Measurements from ENCODE around the gene FAM222B.
"Not testable (repeated sequence)": the region's sequence is repeated elsewhere in the genome, so short reads cannot be mapped to it uniquely, and the experiment has no call there.

The FAM222B gene, protein sequence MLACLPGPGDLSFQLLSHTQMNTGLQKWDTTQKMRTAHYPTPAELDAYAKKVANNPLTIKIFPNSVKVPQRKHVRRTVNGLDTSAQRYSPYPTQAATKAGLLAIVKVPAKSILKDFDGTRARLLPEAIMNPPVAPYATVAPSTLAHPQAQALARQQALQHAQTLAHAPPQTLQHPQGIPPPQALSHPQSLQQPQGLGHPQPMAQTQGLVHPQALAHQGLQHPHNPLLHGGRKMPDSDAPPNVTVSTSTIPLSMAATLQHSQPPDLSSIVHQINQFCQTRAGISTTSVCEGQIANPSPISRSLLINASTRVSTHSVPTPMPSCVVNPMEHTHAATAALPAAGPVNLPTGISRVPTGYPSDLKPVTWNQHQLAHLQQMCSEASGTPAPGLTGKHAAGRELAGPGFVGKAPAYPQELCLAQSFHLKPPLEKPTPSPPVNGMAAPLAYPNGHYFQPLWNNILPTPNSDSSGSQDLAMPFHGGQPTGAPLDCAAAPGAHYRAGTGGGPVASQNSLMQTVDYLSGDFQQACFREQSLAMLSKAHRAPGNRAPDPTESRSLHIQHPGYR

DNA sequence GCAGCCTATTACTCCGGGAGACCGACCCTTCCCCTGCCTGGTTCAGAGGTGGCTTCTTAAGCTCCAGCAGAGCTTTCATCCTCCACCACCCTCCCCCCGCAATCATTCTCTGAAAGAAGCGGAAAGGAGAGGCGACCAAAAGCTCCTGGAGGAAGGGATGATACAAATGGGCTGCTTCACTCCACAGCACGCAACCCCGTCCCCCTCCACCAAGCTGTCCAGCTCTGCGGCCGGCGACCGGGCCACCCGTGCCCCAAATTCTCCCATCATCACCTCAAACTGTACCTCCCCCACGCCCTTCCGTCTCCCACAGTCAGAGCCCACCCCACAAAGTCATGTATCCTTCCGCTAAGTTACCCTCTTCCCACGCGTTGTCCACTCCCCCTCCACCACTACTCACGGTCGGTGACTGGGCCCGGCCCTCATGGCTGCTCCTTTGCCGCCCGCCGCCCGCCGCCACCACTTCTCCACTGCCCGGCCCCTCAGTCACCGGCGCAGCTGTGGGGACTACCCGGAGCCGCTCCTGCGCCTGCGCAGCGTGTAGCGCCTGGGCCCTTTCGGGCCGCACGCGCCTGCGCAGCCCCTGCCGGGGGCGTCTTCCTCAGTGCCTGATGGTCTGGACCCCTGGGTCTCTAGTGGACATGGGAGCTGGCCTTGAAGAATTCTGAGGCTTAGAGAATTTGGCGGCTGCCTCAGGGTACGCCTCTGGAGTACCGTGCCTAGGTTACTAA lies at the start of gene FAM222B:
Gene FAM222B (minus strand): TSS at position 509 of the 731 bp plus-strand sequence. CDS start 76,123 bp downstream, outside the sequence.
- FAIRE-seq = no peak

DNA sequence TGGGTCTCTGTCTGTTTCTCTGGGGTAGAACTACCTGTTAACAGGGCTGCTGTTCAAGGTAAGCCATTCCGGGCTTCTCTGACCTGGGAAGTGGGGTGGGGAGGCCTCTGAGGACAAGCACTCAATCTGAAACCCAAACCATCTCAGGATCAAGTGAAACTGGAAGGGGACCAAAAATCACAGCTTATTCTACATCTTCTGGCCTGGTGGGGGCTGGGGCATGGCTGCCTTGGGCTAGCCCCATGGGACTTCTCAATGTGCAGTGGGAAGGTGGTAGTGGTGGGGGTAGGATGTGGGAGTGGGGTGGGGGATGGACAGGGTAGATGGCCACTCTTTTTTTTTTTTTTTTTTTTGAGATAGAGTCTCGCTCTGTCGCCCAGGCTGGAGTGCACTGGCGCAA lies 49.4 kb upstream of the FAM222B start:
- no peak for FAIRE-seq

DNA sequence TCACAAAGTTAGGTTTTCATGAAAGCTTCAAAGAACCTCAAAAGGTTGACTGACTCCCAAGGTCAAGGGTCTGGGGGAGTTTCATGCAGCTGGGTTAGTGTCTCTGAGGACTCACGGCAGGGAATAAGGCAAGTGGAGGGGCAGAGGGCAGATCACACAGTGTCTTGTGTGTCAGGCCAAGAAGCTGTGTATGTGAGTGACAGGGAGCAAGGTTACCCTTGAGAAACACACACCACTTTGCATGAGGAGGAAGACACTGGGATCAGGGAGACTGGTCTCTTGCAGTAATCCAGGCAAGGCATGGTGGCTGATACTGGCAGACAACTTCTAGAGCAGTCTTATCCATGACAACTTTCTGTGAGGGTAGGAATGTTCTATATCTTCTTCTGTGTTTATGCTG lies 48.6 kb upstream of the FAM222B start:
- FAIRE-seq = no peak

DNA sequence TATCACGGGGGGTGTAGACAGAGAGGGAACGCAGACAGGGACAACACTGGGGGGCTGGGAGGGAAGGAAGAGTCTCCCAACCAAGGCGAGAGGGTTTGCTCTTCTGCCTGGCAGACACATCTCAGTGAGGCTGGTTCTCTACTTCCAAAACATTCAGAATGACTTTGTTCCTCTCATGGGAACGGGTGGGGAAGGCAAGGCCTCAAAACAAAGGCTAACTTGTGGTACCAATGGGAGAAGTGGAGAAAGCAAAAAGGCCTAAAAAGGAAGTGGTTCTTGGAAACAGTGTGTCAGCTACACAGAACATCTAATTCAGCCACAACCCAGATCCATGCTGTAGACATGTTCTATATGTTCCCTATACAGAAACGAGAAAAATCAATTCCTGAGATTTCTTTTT lies 47.4 kb upstream of the FAM222B start:
- no peak for FAIRE-seq

DNA sequence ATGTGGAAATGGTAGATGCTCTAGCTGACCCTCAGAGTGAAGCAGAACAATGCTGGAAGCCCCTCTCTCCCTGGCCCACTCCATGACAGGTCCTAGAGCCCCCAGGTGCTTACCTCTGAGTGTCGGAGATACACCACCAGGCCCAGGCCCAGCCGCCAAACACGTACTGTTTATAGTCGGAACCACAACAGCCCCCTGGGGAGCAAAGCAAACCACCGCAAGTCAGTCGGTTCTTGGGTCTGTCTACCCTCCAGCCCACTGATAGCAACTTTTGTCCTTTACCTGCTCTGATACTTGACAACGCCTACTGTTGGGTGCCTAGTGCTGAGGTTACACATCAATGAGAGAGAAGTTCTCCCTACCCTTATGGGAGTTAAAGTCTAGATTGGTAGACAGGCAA lies 46.2 kb upstream of the FAM222B start:
- no peak for FAIRE-seq

DNA sequence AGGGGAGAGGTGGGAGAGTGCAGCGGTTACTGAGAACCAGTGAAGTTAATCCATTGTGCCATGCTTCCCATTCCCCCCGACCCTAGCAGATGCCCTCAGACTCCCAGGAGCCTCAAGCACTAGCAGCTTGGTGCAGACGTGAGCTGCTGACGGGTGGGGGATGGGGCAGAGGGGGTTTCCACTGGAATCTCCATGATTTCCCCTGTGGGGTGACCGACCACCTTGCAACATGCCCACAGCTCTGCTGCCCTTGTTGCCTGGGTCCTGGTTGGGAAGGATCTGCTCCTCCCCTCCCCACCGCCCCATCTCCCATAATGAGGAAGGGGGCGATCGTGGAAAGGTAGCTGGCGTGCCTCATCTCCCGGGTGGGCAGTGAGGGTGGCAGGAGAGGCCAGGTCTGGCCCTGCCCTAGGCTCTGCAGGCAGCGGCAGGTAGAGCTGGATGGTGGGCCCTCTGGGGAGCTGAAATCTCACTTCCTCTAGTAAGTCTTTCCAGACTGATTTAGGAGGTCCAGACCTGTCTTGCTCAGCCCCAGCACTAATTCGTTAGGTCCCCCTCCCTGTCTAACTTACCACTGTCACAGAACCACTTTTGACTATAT lies 45.4 kb upstream of the FAM222B start:
- FAIRE-seq = no peak

DNA sequence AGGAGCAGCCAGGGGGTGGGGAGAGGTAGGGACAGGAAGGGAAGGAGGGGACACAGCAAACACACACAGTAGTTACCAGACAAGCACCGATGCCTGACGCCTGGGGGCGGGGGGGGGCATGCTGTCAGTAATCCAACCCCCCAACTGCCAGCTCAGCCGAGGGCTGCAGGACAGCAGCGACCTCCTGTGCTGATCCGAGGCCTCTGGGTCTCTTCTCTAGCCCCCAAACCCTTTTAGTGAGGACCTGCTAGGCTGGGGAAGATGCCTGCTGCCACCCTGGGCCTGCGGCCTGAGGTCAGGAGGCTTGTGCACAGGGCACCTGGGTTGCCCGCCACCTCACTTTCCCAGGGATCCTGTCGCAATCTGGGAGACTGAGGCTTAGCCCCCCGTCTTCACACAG lies 43.4 kb upstream of the FAM222B start:
- FAIRE-seq = no peak

DNA sequence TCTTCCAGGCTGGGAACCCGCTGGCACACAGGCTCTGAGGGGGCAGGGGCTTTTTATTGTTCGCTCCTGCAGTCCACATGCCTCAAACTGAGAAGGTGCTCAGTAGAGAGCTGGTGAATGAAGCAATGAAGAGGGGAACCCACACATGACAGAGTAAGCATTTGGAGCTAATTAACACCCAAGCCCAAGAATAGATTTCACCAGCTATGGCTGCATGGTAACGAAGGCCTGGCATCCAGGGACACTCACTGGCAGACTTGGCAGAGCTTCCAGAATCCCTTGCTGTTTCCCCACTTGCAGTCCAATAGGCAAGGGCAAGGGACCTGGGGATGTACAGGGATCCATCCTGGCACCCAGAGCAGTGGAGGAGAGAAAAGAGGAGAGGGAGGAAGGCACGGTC lies 42.8 kb upstream of the FAM222B start:
- FAIRE-seq = no peak

DNA sequence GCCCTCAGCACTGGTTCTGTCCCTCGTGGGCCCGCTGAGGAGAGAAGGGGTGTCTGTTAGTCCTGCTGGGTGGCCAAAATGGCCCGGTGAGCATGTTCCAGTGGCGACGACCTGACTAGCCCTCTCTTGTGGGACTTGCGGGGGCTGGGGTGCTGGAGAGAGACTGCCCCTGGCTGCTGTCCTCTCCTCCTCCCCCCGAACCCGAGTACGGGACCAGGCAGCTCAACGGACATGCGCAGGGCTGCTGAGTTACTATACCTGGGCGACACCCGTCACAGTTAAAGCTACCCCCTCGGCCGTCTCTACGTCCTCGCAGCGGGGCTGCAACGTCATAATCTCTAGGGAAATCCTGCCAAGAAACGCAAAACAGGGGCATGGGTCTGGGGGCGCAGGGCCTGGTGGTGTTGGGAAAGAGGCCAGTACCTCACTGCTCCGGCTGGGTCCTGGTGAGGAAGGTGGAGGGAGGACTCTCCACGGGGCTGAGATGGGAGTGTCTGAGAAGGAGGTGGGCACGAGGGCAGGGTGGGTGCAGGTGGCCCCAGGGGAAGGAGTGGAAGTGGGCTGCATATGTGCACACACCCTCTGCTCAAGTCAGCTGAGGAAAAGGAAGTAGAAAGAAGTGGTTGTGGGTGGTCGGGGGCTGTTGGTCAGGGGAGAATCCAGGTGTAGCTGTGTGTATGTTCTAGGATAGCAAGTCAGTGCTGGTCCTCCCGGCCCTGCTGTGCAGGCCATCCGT lies 41.5 kb upstream of the FAM222B start:
- FAIRE-seq = no peak

DNA sequence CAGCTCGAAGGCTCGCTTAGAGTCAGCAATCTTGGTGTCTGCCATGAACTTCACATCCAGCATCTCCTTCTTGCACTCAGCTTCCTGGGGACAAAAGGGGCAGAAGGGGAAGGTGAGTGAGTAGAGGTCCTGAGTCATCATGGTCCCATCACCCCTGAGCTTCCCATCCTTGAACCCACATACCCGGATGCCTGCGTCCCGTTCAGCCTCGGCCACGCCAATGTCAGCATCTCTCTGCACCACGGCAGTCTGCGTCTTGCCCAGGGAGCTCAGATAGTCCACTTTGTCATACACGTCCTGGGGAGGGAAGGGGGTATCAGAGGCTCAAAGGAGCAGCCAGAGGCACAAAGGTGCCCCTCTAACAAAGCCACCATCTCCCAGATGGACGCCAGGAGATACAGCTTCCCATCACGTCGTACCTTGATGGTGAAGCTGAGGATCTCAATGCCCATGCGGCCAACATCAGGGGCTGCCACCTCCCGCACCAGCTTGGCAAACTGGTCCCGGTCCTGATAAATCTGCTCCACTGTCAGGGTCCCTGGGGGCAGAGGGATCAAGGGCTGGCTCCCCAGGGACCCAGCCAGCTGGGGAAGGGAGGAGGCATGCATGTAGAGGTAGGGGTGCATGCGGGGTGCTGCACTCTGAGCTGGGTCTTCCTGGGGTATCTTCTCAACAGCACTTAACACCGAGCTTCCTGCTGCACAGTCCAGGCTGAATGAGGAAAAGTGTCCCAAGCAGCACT lies 39.7 kb upstream of the FAM222B start:
- no peak for FAIRE-seq

DNA sequence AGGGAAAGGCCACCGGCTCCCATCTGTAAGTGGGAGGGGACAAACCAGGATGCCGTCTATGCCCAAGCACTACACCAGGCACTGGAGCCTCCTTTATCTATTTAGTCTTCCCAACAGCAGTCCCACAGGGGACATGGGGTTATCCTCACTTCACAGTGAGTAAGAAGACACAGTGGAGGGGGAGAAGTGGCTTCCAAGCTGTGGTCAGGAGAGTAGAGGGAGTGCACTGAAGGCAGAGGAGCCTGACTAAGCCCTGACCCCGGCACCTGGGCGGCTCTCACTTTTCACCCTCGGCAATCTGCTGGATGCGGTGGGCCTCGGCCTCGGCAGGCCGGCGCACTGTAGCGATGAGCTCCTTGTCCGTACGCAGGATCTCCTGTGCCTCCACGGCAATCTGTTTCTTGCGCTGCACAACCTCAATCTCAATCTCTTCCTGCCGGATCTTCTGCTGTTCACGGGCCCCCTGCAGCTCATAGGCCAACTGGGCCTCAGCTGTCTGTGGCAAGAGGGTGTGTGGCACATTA lies 39.0 kb upstream of the FAM222B start:
- FAIRE-seq = no peak

DNA sequence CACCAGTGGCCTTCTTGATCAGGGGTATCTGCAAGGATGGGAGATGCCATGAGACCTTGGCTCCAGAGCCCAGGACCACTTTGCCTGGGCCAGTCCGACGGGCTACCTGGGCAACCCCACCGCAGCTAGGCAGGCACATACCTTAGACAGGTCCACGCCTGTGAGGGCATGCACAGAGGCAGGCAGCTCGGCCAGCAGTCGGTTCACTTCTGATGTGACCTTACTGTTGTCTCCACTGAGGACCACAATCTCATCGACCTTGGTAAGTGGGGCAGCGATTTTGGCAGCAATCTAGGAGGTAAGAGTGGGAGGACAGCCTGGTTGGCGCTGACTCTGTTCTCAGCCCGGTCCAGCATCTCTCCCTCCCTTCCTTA lies 38.0 kb upstream of the FAM222B start:
- no peak for FAIRE-seq

DNA sequence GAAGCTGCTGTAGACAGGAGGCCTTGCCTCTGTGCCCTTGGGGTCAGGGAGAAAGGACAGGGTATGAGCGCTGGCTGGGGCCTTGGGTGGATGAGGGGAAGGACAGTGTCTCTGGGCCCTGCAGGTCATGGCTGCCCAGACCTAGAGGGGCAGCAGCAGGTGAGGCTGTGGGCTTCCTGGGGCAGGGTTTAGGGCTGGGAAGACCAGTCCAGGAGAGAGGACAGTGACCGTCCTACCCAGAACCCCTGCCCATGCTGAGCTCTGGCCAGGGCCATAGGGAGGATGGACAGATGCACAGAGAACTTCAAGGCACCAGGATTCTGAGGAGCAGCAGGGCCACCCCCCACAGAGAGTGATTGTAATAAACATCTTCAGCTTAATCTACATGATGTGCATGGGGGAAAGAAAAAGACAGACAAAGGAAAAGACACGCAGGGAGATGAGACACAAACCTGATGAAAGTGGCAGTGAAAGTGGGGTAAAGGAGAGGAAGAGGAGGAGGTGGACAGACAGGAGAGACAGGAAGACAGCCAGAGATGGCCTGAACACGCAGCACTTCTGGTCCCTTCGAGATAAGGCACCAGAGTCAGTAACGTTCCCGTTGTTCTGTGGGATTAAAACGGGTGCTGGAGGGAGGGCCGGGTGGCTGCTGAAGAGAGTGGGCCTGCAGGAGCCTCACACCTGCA lies 37.4 kb upstream of the FAM222B start:
- no peak for FAIRE-seq

DNA sequence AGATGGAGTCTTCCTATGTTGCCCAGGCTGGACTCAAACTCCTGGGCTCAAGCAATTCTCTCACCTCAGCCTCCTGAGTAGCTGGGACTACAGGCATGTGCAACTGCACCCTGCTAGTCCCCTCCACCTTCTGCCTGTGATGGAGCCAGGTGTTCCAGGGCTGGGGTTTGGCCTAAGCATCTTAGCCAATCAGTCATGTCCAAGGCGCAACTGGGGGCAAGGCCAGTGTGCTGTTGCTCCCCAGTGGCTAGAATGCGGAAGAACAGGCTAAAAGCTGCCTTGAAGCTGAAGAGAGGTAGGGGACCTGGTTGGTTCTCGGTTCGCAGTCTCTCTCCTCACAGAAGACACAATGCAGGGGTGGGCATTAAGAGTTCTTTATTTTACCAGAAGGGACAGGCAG lies 36.4 kb upstream of the FAM222B start:
- FAIRE-seq = no peak

DNA sequence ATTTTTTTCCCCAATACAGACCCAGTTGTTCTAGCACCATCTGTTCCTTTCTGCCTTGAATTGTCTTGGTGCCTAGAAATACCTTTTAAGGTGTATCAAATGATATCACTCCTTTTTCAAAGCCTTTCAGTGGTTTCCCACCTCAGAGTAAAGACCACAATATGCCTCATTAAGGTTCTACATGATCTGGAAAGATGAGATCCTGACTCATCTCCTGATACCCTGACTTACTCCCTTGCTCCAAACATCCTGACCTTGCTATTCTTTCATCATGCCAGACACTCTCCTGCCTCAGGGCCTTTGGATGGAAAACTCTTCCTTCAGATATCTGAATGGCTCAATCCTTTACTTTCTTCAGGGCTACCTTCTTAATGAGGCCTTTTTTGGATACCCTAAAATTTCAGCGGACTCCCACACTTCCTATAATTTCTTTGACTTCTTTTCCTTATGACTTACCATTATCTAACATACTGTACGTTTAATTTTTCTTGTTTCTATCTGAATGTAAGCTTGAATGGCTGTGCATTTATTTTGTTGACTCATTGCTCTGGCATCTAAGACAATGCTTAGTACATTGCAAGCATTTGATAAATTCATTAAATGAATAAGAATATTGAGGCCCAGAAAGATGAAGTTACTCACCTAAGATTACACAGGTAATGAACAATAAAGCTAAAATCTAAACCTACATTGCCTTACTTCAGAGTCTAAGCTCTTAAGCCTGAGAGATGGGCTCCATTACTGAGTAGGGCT lies 35.7 kb upstream of the FAM222B start:
- no peak for FAIRE-seq

DNA sequence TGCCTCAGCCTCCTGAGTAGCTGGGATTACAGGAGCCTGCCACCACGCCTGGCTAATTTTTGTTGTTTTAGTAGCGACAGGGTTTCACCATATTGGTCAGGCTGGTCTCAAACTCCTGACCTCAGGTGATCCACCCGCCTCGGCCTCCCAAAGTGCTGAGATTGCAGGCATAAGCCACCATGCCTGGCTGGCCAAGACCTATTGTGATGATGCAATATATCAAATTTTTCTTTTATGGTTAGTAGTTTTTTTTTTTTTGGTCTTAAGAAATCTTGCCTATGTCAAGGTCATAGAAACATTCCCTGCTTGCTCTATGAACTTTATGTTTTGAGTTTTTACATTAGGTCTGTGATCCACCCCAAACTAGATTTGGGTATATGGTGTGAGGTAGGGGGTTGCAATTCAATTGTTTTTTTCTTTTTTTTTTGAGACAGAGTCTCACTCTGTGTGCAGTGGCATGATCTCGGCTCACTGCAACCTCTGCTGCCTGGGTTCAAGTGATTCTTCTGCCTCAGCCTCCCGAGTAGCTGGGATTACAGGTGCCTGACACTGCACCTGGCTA lies 34.6 kb upstream of the FAM222B start:
- not testable (repeated sequence) for FAIRE-seq

DNA sequence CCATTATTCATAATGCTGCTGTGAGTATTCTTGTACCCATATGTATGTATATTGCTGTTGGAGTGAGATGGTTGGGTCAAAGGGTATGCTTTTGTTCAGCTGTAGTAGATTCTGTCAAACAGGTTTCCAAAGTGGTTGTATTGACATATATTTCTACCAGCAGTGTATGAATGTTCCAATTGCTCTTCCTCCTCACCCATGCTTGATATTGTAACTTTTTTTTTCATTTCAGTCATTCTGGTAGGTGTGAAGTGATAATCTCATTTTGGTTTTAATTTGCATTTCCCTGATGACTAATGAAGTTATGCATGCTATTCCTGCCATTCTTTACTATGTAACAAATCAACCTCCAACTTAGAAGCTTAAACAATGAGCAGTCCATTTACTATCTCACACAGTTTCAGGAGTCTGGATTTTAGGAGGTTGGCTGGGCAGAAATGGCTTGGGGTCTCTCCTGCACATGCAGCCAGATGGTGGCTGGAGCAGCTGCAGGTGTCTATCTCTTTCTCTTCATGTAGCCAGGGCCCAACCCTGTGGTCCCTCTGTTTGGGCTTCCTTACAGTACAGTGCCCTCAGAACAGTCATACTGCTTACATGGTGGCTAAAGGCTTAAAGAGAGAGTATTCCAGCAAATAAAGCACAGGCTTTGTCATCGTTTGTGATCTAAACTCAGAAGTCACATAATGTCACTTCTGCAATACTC lies 33.4 kb upstream of the FAM222B start:
- FAIRE-seq = no peak

DNA sequence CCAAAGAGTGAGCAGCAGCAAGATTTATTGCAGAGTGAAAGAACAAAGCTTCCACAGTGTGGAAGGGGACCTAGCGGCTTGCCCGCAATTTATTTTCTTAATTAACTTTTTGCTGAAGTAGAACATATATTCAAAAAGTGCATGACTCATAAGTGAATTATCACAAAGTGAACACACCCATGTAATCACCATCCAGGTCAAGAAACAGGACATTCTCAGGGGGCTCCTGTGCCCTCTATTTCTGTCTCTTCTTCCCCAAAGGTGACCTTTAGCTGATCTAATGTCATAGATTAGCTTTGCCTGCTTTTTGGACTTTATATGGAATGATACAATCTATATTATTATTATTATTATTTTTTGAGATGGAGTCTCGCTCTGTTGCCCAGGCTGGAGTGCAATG lies 32.2 kb upstream of the FAM222B start:
- FAIRE-seq = no peak

DNA sequence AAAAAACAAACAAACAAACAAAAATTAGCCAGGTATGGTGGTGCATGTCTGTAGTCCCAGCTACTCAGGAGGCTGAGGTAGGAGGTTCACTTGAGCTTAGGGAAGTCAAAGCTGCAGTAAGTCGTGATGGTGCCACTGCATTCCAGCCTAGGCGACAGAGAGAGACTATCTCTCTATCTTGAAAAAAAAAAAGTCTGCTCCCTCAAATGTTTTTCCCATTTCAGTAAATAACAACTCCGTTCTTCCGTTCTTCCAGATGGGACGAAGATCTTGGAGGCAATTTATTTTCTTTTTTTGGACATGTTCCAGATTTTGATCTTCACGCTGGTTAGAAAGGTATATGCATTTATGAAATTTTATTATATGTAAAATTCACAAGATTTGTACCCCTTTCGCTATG lies 31.2 kb upstream of the FAM222B start:
- FAIRE-seq = no peak
